AG20443 (cell line): ENCODE measurements around the gene SEC14L1.
A peak's percentile ranks its signal among the peaks of the same experiment; 100 is the strongest.
"Not testable (repeated sequence)": the region's sequence is repeated elsewhere in the genome, so short reads cannot be mapped to it uniquely, and the experiment has no call there.

Experiments
- DNase-seq: peaks from one replicate; pipeline ENCODE4 v3.0.0; 2012; ENCODE audit warnings: low spot score, mixed read lengths

The SEC14L1 gene

GRCh38 chr17:77140878-77141767 is at the start of gene SEC14L1:
Gene SEC14L1 (plus strand): TSS chr17:77140969. CDS start chr17:77143597, 2,628 bp downstream.
- DNase-seq: peak; percentile 29

DNA sequence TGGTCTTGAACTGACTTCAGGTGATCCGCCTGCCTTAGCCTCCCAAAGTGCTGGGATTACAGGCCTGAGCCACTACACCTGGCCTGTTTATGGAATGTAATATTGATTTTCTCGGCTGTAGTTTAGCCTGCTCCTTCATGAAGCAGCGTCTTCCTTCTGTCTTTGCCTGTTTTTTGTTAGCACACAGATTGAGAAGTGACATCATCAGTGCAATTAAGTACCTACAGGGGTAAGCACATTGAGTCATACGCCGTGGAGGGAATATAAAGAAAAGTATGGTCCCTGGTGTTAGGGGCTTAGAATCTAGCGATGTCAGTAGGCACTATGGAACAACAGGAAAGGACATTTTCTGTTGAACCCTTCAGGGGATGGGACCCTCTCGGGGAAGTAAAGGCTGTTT is 48.7 kb upstream of the SEC14L1 start:
- DNase-seq: no peak

DNA sequence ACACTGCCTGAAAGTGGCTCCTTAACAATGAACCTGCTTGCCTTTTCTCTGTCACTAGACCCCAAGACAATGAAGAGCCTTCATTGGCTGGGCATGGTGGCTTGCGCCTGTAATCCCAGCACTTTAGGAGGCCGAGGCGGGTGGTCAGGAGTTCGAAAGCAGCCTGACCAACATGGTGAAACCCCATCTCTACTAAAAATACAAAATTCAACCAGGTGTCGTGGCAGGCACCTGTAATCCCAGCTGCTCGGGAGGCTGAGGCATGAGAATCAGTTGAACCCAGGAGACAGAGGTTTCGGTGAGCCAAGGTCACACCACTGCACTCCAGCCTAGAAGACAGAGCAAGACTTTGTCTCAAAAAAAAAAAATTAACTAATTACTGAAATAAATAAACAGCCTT is 45.3 kb upstream of the SEC14L1 start:
- no peak for DNase-seq

- peak; percentile 59 for DNase-seq
Measured at GRCh38 chr17:77096570-77097214, 44.1 kb upstream of the SEC14L1 start.

DNA sequence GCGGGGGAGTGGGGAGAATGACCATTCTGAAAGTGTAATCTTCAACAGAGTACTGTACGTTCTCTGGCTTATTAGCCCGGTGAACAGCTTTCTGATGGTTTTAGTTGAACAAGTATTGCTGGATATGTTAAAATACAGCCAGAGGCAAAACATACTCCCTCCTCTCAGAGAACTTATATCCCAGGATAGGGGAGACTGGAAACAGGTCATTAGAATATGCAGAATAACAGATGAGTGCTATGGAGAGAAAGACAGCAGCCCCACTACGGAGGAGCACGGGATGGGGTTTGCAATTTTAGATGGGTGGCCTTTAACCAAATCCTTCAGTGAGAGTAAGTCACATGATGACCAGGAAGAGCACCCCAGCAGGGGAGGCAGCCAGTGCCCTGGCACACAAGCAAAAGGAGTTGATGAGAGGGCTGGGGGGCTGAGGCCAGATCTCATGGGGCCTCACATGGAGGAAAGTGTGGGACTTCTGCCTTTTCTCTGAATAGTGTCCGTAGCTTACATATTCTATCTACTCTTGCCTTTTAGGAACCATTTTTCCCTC is 43.1 kb upstream of the SEC14L1 start:
- DNase-seq: no peak

GRCh38 chr17:77098884-77099545 is 41.8 kb upstream of the SEC14L1 start:
- peak; percentile 76 for DNase-seq

DNA sequence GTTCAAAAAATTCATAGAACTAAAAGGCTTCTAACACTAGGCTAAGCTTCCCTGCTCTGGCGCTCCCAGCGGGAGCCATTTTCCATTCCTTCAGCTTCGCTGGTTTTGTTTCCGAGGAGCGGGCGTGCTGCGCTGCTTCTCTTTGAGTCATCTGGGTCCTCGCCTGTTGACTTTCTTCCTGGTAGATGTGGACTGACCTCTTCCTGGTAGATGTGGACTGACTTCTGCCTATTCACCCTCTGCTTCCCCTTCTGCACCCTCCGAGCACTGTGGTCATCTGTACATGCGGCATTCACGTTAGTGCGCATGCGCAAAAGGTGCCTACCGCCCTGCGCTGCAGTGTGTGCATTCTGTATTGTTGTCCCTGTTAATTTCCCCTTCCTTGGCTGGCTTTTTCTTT is 40.8 kb upstream of the SEC14L1 start:
- no peak for DNase-seq

- no peak for DNase-seq
Measured at GRCh38 chr17:77101521-77102410, 39.0 kb upstream of the SEC14L1 start.

DNA sequence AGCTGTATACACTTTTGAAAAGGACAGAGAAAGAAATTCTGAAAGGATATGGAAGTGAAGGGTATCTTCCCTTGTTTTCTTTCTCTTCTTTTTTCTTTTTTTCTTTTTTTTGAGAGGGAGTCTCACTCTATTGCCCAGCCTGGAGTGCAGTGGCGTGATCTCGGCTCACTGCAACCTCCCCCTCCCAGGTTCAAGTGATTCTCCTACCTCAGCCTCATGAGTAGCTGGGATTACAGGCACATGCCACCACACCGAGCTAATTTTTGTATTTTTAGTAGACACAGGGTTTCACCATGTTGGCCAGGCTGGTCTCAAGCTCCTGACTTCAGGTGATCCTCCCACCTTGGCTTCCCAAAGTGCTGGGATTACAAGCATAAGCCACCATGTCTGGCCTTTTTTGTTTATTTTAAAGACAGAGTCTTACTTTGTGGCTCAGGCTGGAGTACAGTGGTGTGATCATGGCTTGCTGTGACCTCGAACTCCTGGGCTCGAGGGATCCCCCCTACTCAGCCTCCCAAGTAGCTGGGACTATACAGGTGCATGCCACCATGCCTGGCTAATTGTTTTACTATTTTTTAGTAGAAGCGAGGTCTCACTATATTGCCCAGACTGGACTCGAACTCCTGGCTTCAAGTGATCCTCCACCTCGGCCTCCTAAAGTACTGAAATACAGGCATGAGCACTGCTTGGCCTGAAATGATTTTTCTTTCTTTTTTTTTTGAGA is 38.2 kb upstream of the SEC14L1 start:
- not testable (repeated sequence) for DNase-seq

DNA sequence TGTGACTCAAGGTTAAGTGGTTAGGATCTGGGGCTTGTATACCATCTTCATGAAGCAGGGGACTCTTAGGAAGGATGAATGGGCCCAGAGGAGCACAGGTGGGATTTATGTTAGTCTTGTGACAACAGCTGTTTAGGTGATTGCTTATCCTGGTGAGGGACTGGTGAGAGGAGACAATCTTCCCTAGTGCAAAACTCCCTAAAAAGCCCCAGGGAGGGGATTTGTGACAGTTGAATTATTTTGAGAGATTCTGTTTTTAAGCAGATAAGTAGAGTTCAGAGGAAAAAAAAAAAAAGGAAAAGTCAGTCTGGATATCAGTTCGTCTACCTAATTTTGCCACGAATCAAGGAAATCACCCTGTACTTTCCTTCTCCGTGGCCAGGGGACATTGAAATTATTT is 35.1 kb upstream of the SEC14L1 start:
- DNase-seq: no peak

- DNase-seq: no peak
Measured at GRCh38 chr17:77106874-77107358, 33.9 kb upstream of the SEC14L1 start.

DNA sequence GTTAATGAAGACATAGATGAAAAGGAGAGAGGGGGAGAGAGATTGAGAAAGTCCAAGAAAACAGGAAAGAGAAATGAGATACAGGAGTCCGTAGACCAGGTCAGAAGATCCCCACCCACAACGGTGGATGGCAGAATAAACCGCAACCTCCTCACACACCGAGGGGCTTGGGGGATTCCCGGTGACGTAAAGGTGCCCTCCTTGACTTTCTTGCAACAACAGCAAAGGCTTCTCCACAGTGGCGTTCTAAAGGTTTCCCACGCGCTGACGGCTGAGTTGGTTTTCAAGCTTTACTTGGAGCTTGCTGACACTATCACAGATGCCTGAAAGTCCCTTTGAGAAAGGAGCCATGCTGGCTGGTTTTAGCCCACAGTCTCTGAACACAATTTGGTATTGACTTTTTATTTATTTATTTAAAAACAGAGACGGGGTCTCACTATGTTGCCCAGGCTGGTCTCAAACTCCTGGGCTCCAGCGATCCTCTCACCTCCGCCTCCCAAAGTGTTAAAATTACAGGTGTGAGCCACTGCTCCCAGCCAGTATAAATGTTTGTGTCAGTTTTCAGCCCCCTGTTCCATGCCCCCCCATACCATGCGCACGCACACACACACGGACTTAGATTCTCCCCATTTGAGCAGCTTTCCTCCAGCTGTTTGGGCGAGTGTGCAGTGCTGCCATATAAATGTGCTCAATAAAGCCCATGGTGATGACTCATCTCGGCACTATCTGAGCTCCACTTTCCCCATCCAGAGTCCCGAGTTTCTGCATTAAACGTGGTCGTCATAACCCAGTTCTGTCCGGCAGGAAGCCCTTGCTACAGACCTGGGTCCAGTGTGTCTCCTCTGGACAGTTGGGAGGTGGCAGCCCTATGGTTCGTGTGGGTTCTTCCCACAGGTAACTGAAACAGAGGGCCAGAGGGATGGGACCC is 33.0 kb upstream of the SEC14L1 start:
- DNase-seq: peak; percentile 50

DNA sequence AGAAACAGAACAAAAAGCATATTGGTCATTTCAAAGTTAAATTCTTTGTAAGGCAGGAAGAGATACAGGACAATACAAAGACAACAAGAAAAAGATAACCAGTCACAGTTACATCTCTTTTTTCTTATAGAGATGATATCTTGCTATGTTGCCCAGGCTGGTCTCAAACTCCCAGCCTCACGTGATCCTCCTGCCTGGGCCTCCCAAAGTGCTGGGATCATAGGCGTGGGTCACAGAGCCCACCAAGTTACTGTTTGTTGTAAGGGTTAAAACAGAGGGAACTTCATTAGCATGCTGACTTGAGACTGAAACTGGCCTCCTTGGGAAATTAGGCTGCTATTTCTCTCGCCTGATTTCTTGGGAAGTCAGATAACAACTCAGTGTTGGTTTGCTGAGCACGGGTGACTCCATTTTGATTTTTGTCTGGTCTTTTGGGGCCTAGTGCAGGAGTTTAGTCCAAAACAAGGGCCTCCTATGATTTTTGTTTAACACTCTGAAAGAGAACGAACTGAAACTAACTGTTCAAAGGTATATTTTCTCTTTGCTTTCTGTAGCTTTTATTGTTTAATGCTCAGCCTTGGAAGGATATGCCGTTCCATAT is 31.5 kb upstream of the SEC14L1 start:
- no peak for DNase-seq

- DNase-seq: peak; percentile 38
Measured at GRCh38 chr17:77109764-77110359, 30.9 kb upstream of the SEC14L1 start.

DNA sequence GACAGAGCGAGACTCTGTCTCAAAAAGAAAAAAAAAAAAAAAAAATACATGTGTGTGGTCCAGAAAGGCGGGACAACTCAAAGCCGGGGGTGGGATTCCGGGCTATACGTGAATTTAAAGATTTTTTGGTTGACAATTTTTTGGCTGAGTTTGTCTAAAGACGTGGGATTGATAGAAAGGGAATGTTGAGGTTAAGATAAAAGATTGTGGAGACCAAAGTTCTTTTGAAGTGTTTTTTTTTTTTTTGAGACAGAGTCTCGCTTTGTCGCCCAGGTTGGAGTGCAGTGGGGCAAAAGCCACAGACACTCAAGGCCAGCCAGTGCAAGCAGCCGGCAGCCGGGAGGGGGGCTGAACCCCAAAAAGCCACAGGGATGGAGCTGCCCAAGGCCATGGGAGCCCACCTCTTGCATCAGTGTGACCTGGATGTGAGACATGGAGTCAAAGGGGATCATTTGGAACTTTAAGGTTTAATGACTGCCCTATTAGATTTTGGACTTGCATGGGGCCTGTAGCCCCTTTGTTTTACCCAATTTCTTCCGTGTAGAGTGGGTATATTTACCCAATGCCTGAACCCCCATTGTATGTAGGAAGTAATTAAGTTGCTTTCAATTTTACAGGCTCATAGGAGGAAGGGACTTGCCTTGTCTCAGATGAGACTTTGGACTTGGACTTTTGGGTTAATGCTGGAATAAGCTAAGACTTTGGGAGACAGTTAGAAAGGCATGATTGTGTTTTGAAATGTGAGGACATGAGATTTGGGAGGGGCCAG is 29.4 kb upstream of the SEC14L1 start:
- DNase-seq: not testable (repeated sequence)

- no peak for DNase-seq
Measured at GRCh38 chr17:77111934-77112296, 28.9 kb upstream of the SEC14L1 start.

DNA sequence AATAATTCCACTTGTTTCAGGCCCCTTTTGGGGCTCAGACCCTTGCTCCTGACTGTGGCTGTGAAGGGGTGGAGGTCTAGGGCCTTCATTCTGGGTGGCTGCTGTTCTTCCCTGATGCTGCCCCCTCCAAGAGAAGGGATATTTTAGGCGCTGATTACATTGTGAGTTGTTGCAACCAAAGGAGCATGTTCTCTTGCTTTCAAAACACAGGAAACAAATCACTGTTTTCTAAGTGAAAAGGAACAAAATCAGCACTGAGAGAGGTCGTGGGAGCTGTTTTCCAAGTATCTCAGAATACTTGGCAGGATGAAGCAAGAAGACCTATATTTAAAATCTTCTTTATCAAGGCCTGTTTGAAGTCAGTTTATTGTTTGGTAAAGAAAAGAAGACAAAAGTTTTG is 25.3 kb upstream of the SEC14L1 start:
- DNase-seq: no peak

DNA sequence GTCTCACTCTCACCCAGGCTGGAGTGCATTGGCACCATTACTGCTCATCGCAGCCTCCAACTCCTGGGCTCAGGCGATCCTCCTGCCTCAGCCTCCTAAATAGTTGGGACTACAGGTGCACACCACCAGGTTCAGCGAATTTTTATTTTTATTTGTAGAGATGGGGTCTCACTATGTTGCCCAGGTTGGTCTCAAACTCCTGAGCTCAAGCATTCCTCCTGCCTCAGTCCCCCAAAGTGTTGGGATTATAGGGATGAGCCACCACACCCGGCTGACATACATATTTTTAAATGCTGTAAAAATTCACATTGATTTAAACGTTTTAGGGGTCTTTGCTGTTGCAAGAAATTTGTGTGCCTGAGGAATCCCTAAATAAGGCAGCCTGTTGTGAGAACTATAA is 24.8 kb upstream of the SEC14L1 start:
- no peak for DNase-seq
